NCI-H128 (cell line): ENCODE measurements around the gene AUTS2.

Experiments
- DNase-seq: peaks from one replicate; lab custom pipeline; 2025; ENCODE audit not compliant: unreplicated experiment; lab: John Stamatoyannopoulos, UW

Gene AUTS2

GRCh38 chr7:69714886-69715576, 116.8 kb downstream of the AUTS2 start:
- DNase-seq = no peak

GRCh38 chr7:69717221-69717620, 118.9 kb downstream of the AUTS2 start:
- no peak for DNase-seq

GRCh38 chr7:69719717-69720116, 121.4 kb downstream of the AUTS2 start:
- DNase-seq = no peak

DNA sequence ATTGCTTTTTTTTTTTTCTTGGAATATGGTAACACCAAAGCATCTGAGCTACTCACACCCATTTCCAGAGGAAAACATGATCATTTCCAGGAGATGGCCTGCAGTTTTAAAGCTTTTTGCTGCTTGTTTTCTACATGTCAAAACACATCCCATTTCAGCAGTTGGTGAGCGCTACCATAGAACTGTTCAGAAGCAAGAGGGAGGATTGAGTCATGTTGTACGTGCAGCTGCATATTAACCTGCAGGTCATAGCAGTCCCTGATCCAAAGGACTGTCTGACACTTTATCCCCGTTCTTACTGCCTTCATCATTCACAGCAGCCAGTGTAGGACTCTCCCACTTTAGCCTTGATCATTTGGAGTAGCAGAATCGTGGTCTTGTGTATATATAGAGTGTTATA, 124.6 kb downstream of the AUTS2 start:
- no peak for DNase-seq

DNA sequence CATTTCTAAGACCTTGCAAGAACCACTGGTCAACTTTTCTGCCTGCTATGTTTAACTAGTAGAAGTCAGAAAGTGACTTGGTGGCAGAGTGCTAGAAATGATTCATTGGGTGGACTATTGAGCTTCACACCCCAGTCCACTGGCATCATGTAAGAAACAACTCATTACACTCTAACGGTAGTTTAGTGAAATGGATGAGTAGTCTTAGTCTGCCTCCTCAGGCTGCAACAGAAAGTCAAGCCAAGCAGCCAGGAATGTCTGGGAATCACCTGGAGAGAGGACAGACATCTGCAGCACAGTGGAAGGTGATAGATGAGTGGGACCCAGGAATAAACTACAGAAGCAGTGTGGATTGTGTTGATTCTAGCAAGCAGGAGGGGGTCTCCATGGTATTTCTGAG, 125.4 kb downstream of the AUTS2 start:
- no peak for DNase-seq

DNA sequence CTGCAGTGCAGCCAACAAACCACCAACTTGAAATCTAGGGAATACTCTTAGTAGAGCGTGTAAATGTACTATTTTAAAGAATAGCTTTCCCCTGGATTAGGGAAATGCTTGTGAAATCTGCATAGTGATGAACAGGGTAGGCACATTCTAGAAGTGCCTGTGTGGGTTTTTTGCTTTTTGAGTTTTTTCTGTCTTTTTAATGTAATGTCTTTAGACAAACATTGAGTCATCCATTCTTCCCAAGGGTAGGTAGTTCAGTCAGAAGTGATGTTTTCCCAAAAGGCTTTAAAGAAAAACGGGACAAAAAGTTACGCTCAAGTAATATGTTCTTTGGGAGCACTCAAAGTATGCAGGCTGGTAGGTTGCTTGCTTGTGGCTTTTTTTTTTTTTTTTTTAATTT, 130.0 kb downstream of the AUTS2 start:
- DNase-seq = no peak

GRCh38 chr7:69732203-69732602, 133.9 kb downstream of the AUTS2 start:
- DNase-seq = no peak

DNA sequence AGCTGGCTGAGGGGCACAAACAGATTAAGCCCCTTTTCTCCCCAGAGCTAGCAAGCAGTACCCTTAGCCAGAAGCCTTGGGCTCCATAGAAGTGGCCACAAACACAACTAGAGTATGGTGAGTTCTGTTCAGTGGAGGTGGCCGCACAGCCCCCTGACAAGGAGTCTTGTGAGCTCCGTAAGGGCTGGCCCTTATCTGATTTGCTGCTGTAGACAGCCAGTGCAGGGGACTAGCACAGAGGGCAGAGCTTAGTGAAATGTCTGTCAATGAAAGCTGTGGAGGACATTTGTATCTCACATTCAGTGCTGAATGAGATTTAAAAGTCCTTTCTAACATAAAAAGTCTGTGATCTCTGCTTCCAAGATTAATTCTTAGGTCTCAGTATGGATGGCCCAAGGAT, 137.3 kb downstream of the AUTS2 start:
- DNase-seq = no peak

DNA sequence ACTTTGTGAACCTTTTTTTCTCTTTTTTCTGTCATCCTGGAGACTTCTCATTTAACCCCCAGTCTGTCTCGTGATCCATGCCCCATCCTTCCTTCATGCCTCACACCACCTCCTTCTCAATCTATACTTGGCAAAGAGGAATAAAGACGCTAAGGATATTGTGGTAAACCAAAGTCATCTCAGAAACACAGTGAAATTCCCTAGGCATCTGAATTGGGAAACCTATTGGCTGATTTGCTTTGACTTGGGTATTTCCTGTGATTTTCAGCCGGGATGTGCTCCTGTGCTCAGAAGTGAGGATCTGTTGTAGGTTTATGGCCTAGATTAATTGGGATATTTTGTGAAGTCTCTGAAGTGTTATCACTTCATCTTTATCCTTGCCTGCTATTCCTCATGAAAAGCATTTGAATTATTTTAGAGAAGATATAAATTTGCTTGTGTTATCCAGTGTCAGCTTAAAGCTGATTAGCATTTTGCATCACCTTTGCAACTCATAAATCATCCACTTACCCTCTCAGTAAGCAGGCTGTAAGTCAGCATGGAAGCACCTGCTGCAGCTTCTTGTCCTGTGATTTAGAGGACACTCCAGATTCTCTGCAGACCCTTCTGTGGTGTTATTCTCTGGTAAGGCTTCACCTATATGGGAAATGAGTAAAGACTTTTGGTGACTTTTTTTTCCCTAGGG, 138.0 kb downstream of the AUTS2 start:
- DNase-seq = no peak

- DNase-seq = peak; percentile 51
Measured at GRCh38 chr7:69738396-69738951, 140.2 kb downstream of the AUTS2 start.

DNA sequence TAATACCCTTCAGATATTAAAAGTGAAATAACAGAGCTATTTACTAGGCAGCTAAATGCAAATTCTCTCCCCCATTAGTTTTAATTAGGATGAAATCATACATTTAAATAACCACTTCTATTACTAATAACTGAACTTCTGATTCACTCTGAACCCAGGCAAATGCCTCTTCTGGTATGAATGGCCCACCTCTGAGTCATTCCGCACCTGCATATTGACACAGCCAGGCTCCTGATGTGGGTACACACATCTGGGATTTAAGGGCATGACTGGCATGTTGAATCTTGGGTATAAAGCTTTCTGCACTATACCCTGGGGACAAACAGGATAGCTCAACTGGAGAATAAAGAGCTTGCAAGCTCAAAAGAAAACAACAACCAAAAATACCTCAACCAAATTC, 140.9 kb downstream of the AUTS2 start:
- no peak for DNase-seq

DNA sequence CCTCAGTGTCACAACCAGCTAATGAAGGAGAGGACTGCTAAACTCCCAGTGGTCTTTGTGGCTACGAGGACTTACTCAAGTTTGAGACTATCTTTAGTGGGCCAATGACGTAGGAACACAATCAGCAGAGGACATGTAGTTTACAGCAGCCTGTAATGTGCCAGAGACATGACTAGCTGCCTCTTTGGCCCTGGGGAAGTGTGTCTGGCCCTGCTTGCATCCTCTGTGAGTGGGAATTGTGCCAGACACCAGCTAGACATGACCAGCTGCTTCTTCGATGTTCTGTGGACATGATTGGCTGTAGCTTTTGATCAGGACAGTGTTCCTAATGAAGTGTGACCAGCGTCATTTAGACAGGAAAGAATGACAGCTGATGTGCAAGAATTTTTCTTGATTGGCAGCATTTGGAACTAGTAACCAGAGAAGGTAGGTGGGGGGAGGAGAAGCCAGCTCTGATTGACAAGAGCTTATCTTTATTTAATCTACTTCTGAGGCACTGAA, 141.7 kb downstream of the AUTS2 start:
- DNase-seq = no peak

DNA sequence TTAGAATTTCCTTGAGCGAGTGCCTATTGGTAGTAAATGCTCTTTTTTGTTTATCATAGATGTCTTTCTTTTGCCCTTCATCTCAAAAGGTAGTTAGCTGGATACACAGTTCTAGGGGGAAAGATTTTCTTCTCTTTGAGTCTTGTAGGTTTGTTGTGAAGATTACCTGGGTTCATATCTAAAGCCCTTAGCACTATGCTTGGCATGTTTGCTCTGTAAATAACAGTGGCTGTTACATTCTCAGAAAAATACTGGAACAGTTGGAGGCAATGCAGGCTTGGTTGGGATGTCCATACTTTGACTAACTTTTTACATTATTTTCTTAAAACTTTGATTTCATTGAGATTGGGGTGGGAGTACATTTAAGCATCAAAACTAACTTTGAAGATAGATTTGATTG, 144.0 kb downstream of the AUTS2 start:
- DNase-seq = no peak

DNA sequence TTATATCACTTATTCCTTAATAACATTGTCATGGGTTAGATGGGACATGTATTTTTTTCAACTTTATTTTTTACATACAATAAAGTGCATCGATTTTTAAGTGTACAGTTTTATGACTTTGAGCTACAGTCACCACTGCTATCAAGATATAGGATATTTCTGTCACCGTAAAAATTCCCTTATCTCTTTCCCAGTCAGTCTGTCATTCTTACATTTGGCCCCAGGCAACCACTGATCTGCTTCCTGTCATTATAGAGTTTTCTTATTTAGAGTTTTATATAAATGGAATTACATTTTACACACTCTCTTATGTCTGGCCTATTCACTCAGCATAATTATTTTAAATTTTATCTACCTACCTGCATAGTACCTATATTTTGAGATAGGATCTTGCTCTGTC, 145.2 kb downstream of the AUTS2 start:
- no peak for DNase-seq

- no peak for DNase-seq
Measured at GRCh38 chr7:69744026-69744425, 145.8 kb downstream of the AUTS2 start.

DNA sequence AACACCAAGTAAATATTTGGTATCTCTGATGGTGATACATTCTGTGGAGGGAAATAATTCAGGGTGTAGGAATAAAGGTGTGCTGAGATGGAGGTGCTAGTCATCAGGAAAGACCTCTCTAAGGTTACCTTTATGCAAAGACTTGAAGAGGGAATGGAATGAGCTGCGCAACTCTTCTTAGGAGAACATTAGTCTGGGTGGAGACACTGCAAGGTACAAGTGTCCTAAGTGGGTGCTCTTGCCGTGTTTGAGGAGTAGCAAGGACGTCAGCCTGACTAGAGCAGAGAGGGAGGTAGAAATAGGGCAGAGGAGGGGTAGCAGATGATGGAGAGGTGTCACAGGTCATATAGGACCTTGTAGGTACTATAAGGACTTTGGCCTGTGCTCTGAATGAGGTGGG, 148.1 kb downstream of the AUTS2 start:
- DNase-seq = no peak

GRCh38 chr7:69747144-69747543, 148.9 kb downstream of the AUTS2 start:
- DNase-seq = no peak

DNA sequence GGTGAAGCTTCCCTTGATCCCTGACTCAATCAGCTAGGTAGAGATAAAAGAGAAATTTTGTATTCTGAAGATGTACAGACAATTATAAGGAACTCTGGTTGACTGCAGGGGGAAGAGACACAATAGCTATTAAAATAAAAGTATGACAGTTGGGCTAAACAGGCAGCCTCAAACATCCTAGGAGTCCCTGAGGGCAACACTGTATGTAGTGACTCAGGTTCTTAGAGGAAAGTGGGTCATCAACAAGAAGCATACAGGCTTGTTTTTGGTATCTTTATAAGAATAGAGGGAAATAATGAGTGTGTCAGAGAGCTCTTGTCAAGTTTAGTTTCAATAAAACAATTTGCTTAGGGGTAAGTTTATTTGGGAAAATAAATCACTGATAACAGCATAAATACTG, 150.3 kb downstream of the AUTS2 start:
- DNase-seq = no peak

DNA sequence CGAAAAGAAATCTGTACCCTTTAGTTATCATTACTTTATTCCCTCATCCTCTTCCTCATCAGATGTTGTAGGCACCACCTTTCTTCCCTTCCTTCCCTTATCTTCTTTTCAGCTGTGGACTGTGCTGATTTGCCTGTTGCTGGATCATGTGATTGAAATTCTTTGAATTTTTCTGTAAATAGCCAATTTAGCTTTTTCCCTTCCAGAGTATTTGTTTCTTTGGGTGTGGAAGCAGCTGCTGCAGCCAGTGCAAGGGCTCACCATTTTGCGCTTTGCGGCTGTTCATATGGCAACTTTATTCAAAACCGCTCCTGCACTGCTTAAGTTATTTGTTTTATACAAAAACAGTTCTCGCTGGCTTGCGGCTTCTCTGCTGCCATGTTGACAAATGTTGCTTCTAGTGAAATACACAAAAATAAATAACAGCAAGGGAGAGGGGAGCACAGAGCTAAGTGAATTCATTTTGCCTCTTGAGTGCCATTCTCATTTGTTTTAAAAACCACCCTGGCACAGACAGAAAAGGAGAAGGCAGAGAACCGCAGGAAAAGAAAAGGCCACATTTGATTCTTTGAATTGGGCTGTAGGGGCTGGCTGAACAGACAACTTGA, 151.2 kb downstream of the AUTS2 start:
- DNase-seq = no peak

- no peak for DNase-seq
Measured at GRCh38 chr7:69749994-69750393, 151.7 kb downstream of the AUTS2 start.

DNA sequence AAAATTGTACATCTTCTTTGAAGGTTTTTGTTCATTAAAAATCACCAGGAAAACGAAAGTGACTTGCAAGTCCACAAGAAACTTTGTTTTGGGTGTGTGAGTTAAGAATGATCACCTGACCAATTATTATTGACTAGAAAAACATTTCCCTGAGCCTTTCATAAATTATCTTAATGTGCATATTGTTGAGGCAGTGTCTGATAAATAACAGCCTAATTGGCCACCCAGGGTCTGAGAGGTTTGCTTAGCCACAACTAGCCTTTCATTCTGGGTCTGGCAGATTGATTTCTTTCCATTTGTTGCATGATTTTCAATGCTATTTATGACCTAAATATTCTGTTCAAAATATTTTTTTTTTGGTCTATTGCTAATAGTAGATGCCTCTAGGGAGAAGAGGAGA, 152.8 kb downstream of the AUTS2 start:
- DNase-seq = no peak

DNA sequence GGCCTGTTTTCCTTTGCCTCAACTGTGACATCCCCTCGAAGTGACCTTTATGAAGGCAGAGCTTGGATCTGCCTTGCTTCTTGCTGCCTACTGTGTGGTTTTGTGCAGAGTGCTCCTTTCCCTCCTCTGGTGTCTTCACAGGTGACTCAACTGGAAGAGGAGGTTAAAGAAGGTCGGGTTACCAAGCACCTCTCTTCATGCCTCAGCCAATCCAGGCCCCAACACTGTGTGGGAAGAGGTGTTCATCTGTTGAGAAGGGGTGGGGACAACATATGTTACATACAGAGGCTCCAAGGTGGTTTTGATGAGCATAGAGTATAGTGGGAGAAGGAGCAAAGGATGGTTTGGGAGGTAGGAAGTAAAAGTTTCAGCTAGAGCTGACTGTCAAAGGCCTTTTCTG, 155.7 kb downstream of the AUTS2 start:
- DNase-seq = no peak
